Measurements from ENCODE around the gene EXOC6B. TPM values are rescaled to one million over a fixed set of nuclear protein-coding genes. Genes with fewer than 3 reads are reported as not detected.

The EXOC6B gene
- polyA plus RNA-seq, 2 of the 4 experiments (the other 2 are of a cell fraction): 15.5 to 24.7 TPM

DNA sequence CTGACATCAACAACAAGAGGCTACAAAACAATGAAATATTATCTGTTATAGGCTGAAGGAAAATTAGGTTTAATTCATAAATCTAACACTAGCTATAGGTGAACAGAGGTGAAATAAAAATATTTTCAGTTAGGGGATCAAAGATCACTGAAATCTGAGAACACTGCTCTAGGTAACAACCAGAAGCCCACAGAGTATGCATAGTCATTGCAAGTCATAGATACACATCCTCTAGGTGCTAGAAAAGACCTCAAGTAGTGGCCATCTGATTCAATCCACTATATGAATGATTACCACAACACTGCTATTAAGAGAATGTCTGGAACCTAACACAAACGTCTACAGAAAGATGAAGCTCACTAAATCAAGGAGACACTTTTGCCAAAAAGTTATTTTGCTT, 413.6 kb downstream of the EXOC6B start:
- WGBS (ENCODE audit: missing lambda C conversion rate): 82% methylated on average over 1 of the region's 1 CpG
- FAIRE-seq: peak; percentile 36
- Histone ChIP-seq H3K4me1 (0 out of 3 replicates have a peak, but pooled peaks cover 5% of the 10 kb centered on the region), H3K27ac (no peak overlapping the region), H3K4me2 (no peak overlapping the region), H3K9me3 (no peaks in the 10 kb centered on the region), H3K4me3 (no peak overlapping the region)
- no peak for DNase-seq (ENCODE audit: low read depth in 1 of 2, low spot score in 1 of 2)
- POLR2A ChIA-PET: no interaction called here
- TF ChIP-seq POLR2A (IDR thresholded peaks at IDR 0.05; ENCODE audit: low read length): no peak
- TF ChIP-seq HOXB5 (CRISPR knock-in tag; IDR thresholded peaks at IDR 0.05): no peak
- TF ChIP-seq POLR2AphosphoS2 (conservative IDR thresholded peaks at IDR 0.05; ENCODE audit: low read length): no peak
- TF ChIP-seq ZFP36 (IDR thresholded peaks at IDR 0.05; ENCODE audit: borderline replicate concordance, partially characterized antibody): no peak
- no peak for TF ChIP-seq RCOR1 (IDR thresholded peaks at IDR 0.05; ENCODE audit: low read depth, low read length)
- TF ChIP-seq PBX3 (IDR thresholded peaks at IDR 0.05): no peak
- no peak for TF ChIP-seq CHD4 (IDR thresholded peaks at IDR 0.05; ENCODE audit: borderline replicate concordance)
- CTCF ChIA-PET: interaction anchor here (0.6 to 1.9 kb wide), 5 partner anchors 16 to 866 kb away, joined by 3 to 6 read pairs (median 3); no protein-coding TSS in a partner anchor
- no peak for ATAC-seq

DNA sequence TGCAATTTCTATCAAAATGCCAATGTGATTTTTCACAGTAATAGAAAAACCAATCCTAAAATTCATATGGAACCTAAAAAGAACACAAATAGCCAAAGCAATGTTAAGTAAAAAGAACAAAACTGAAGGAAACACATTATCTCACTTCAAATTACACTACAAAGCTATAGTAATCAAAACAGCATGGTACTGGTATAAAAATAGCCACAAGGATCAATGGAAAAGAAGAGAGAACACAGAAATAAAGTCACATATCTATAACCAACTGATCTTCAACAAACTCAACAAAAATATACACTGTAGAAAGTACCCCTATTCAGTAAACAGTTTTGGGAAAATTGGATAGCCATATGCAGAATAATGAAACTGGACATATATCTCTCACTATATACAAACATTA, 426.0 kb downstream of the EXOC6B start:
- H3K4me3 ChIP-seq: no peak overlapping the region
- no peak overlapping the region for H3K4me2 ChIP-seq
- no peak overlapping the region for H3K27ac ChIP-seq
- peaks cover 16% of the 10 kb centered on the region; the same call in 2 of the 3 replicates for H3K9me3 ChIP-seq
- DNase-seq (ENCODE audit: low read depth in 1 of 2, low spot score in 1 of 2) (no peak), FAIRE-seq (no peak), ATAC-seq (no peak)
- ChIA-PET CTCF (no interaction called here), POLR2A (no interaction called here)
- TF ChIP-seq CHD2 (IDR thresholded peaks at IDR 0.05; ENCODE audit: low read length, partially characterized antibody) (no peak), HOXA7 (CRISPR knock-in tag; IDR thresholded peaks at IDR 0.05) (0 out of 2 replicates have a peak, but pooled peaks have one; percentile 33), NFE2L2 (conservative IDR thresholded peaks at IDR 0.05; ENCODE audit: low read length) (no peak), HDAC2 (IDR thresholded peaks at IDR 0.05) (no peak), ELK1 (IDR thresholded peaks at IDR 0.05; ENCODE audit: low read depth, low read length) (no peak), SREBF2 (IDR thresholded peaks at IDR 0.05) (no peak), RARB (CRISPR knock-in tag; IDR thresholded peaks at IDR 0.05) (no peak), MAFK (IDR thresholded peaks at IDR 0.05; ENCODE audit: partially characterized antibody) (no peak), CTCF (IDR thresholded peaks at IDR 0.05) (no peak), KDM1A (IDR thresholded peaks at IDR 0.05; ENCODE audit: low read depth) (peak; percentile 28; the same call in 1 of the 2 replicates)
- TF ChIP-seq, protein P1, sequence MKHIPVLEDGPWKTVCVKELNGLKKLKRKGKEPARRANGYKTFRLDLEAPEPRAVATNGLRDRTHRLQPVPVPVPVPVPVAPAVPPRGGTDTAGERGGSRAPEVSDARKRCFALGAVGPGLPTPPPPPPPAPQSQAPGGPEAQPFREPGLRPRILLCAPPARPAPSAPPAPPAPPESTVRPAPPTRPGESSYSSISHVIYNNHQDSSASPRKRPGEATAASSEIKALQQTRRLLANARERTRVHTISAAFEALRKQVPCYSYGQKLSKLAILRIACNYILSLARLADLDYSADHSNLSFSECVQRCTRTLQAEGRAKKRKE (CRISPR knock-in tag; IDR thresholded peaks at IDR 0.05; ENCODE audit: low read depth): no peak
- H3K4me1 ChIP-seq: peaks cover 5% of the 10 kb centered on the region

- Histone ChIP-seq H3K4me1 (peaks cover 13% of the 10 kb centered on the region), H3K4me2 (peak overlapping the region; percentile 39), H3K4me3 (no peak overlapping the region), H3K9me3 (peaks cover 26% of the 10 kb centered on the region), H3K27ac (no peak overlapping the region)
- FAIRE-seq (peak; percentile 61), DNase-seq (ENCODE audit: low read depth in 1 of 2, low spot score in 1 of 2) (no peak), ATAC-seq (no peak)
- WGBS (ENCODE audit: missing lambda C conversion rate): 68% methylated on average over 1 of the region's 1 CpG
- CTCF ChIA-PET: interaction anchor here (1.2 kb wide), 1 partner anchor 245 kb away, joined by 4 read pairs; no protein-coding TSS in a partner anchor
- TF ChIP-seq KDM5A (IDR thresholded peaks at IDR 0.05): no peak
- no peak for TF ChIP-seq MAZ (IDR thresholded peaks at IDR 0.05; ENCODE audit: borderline replicate concordance, low read depth, low read length)
- TF ChIP-seq, protein P2, sequence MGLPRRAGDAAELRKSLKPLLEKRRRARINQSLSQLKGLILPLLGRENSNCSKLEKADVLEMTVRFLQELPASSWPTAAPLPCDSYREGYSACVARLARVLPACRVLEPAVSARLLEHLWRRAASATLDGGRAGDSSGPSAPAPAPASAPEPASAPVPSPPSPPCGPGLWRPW (IDR thresholded peaks at IDR 0.05): no peak
- POLR2A ChIA-PET: no interaction called here
These were observed 430.7 kb downstream of the EXOC6B start for GRCh38 chr2:72395096-72395495.
